HepG2 (cell line): ENCODE results near the gene FGD6. TPM values are rescaled to one million over a fixed set of nuclear protein-coding genes. Genes with fewer than 3 reads are reported as not detected.

Experiments
- ATAC-seq: fragments of 200-7000 bp; cut with Tn5 transposase; 3 replicates; pipeline ENCODE4 v1.9.1; 2020; ENCODE audit warnings: mild to moderate bottlenecking, moderate library complexity
- BruUV-seq: library from RNA; stranded (reverse); fragments of 400-500 nt; replicated peaks from 2 replicates; lab custom pipeline; 2021; lab: Mats Ljungman, UMichigan
- CTCF ChIA-PET: fragments of 300-600 bp; formaldehyde crosslinking; extraction: SDS; loops from one replicate; lab custom pipeline; 2021; ENCODE audit warnings: low total read pairs, inconsistent platforms, low intra/inter-chr PET ratio; lab: Yijun Ruan, JAX
- POLR2A ChIA-PET: fragments of 350-600 bp; sonication (Branson Sonifier 250); formaldehyde crosslinking; loops from one replicate; lab custom pipeline; 2020; ENCODE audit warnings: antibody characterized with exemption, inconsistent platforms; lab: Yijun Ruan, JAX
- DNase-seq: peaks from one replicate; pipeline ENCODE4 v3.0.0-alpha.2; 2015; ENCODE audit warnings: low spot score
- FAIRE-seq: peaks from 3 replicates; lab custom pipeline; 2011; peaks lifted over from hg19 to GRCh38; lab: Jason Lieb, UNC
- H2AFZ ChIP-seq: one replicate; pipeline ENCODE4 v1.6.1; 2011; ENCODE audit warnings: low read length, inconsistent platforms
- H3K27ac ChIP-seq: fragments of 300-600 bp; 3 replicates; pipeline ENCODE4 v1.8.0; 2011; ENCODE audit warnings: mixed run types, mild to moderate bottlenecking, mixed read lengths, low read length, inconsistent platforms; ENCODE audit not compliant: insufficient read depth; ENCODE audit errors: extremely low read length
- H3K27me3 ChIP-seq, 2 experiments: fragments of 200-600 bp in 1 of 2; 2 replicates in 1 of 2; 3 replicates in 1 of 2; pipeline versions ENCODE4 v1.6.0 to v1.8.0; 2011; ENCODE audit warnings: low read length in 2 of 2, mild to moderate bottlenecking in 2 of 2, moderate library complexity in 2 of 2, inconsistent platforms in 1 of 2; ENCODE audit not compliant: insufficient read depth in 2 of 2, control insufficient read depth in 1 of 2
- H3K36me3 ChIP-seq, 2 experiments: fragments of 200-600 bp in 1 of 2; replicated peaks in 1 of 2; 2 replicates in 1 of 2; 3 replicates in 1 of 2; pipeline versions ENCODE4 v1.5.1 to v1.8.0; 2011; ENCODE audit warnings: low read length in 2 of 2, inconsistent platforms in 1 of 2; ENCODE audit not compliant: insufficient read depth in 2 of 2, control insufficient read depth in 1 of 2
- H3K4me1 ChIP-seq: 2 replicates; pipeline ENCODE4 v1.5.1; 2012; ENCODE audit warnings: low read length, inconsistent platforms; ENCODE audit not compliant: insufficient read depth
- H3K4me2 ChIP-seq: 2 replicates; pipeline ENCODE4 v1.6.0; 2011; ENCODE audit warnings: low read depth, low read length, inconsistent platforms
- H3K4me3 ChIP-seq, 3 experiments: fragments of 200-600 bp in 1 of 3; sonication (generic), shearing (Covaris generic) in 1 of 3; replicated peaks in 1 of 3; 2 replicates each; pipeline ENCODE4 v1.5.1; 2011 to 2016; ENCODE audit warnings: low read length in 3 of 3, inconsistent platforms in 2 of 3, low read depth in 2 of 3, mild to moderate bottlenecking in 2 of 3, control low read depth in 1 of 3, mixed read lengths in 1 of 3; ENCODE audit not compliant: insufficient read depth in 1 of 3
- H3K79me2 ChIP-seq: one replicate; pipeline ENCODE4 v1.6.1; 2011; ENCODE audit warnings: low read length, inconsistent platforms; ENCODE audit not compliant: insufficient read depth
- H3K9ac ChIP-seq: 2 replicates; pipeline ENCODE4 v1.6.0; 2011; ENCODE audit warnings: mild to moderate bottlenecking, low read depth, low read length, inconsistent platforms; ENCODE audit not compliant: insufficient read depth
- H3K9me3 ChIP-seq: 2 replicates; pipeline ENCODE4 v1.5.1; 2012; ENCODE audit warnings: mild to moderate bottlenecking, low read length
- H4K20me1 ChIP-seq: 2 replicates; pipeline ENCODE4 v1.6.0; 2011; ENCODE audit warnings: inconsistent platforms, mild to moderate bottlenecking, low read length, moderate library complexity; ENCODE audit not compliant: insufficient read depth
- FOXJ3 ChIP-seq: sonication (generic); formaldehyde crosslinking; IDR thresholded peaks from 2 replicates; pipeline ENCODE4 v1.4.0; 2020; ENCODE audit warnings: missing genetic modification reagents, mild to moderate bottlenecking, borderline replicate concordance
- FOXO1 ChIP-seq: sonication (generic); formaldehyde crosslinking; IDR thresholded peaks from 2 replicates; pipeline ENCODE4 v1.4.0; 2020; ENCODE audit warnings: missing genetic modification reagents
- MAFF ChIP-seq: IDR thresholded peaks from 2 replicates; pipeline ENCODE4 v1.6.1; 2011; ENCODE audit warnings: low read depth, low read length, improper control_type of control experiment
- MAFK ChIP-seq, 2 experiments: IDR thresholded peaks in 1 of 2; conservative IDR thresholded peaks in 1 of 2; 2 replicates each; pipeline ENCODE4 v1.6.1; 2011; ENCODE audit warnings: improper control_type of control experiment in 2 of 2, low read length in 2 of 2
- ZGPAT ChIP-seq: IDR thresholded peaks from 2 replicates; pipeline ENCODE4 v1.6.1; 2016; ENCODE audit warnings: mild to moderate bottlenecking
- WGBS: methylation state at CpG from one replicate; pipeline ENCODE4 v1.1.6; 2017; ENCODE audit warnings: low lambda C conversion rate; 5-methylcytosine and 5-hydroxymethylcytosine counted together
- in situ Hi-C: cut with HindIII; loops from 2 replicates; pipeline ENCODE4 v1.10.0; 2017; ENCODE audit warnings: low pct_unique_long_range_greater_than_20kb; ENCODE audit not compliant: extremely low pct_ligation_motif_present
- intact Hi-C: fragments of 100-400 bp; cut with micrococcal nuclease; formaldehyde crosslinking; loops from one replicate; pipeline ENCODE4 v1.10.0; 2022; ENCODE audit not compliant: unreplicated experiment
- polyA plus RNA-seq, 8 experiments: library from polyadenylated mRNA; depleted of rRNA in 3 of 8; stranded (reverse) in 7 of 8; unstranded in 1 of 8; fragments of >200 nt; fragmentation: Illumina TruSeq in 4 of 8; extraction: Trizol in 4 of 8; gene quantifications; 2 replicates each; pipeline versions ENCODE4 v1.2.1 to v1.2.3, GENCODE V29; 2011 to 2016; ENCODE audit warnings: low read depth in 4 of 8, missing spikeins in 1 of 8, mixed read lengths in 1 of 8; ENCODE audit not compliant: insufficient read depth in 1 of 8
- total RNA-seq, 5 experiments: library from RNA; depleted of rRNA; stranded (reverse); fragments of >200 nt; fragmentation: Illumina TruSeq; extraction: Trizol; gene quantifications; 2 replicates each; pipeline ENCODE4 v1.2.3, GENCODE V29; 2016; ENCODE audit warnings: low read depth in 1 of 5

The FGD6 gene
- total and polyA plus RNA-seq, 2 of the 13 experiments (the other 11 are each of a cell fraction or from before 2014, with no cell fraction given) = 2.2 to 4.3 TPM

- ChIA-PET POLR2A (no interaction called here), CTCF (no interaction called here)
- Histone ChIP-seq H3K79me2 (no peaks in the 10 kb centered on the region), H3K4me3 (no peak overlapping the region), H2AFZ (no peak overlapping the region), H3K9me3 (no peaks in the 10 kb centered on the region), H3K4me2 (no peak overlapping the region), H3K9ac (no peak overlapping the region), H3K27me3 (no peaks in the 10 kb centered on the region), H4K20me1 (no peaks in the 10 kb centered on the region), H3K27ac (no peak overlapping the region), H3K4me1 (no peaks in the 10 kb centered on the region), H3K36me3 (peaks cover 12 to 45% of the 10 kb centered on the region in 2 experiments; a peak in 4 of 5 replicates)
- no peak for ATAC-seq
- in situ Hi-C loops (no loop called here), intact Hi-C loops (no loop called here)
- no TSS peak for BruUV-seq
- FAIRE-seq = no peak
- 77% methylated on average over 2 of the region's 2 CpGs for whole genome bisulfite sequencing
- peak; percentile 97 for TF ChIP-seq MAFF
- TF ChIP-seq MAFK (conservative IDR thresholded peaks at IDR 0.05 in 1 of 2, IDR thresholded peaks at IDR 0.05 in 1 of 2; ENCODE audit: low read length in 2 of 2) = peak; percentile 94 to 98
- no peak for TF ChIP-seq ZGPAT
- no peak for DNase-seq
Observed at GRCh38 chr12:95258803-95259202, 41.5 kb upstream of the FGD6 start.

- ChIA-PET CTCF (no interaction called here), POLR2A (no interaction called here)
- DNase-seq (no peak), FAIRE-seq (no peak), ATAC-seq (no peak)
- Histone ChIP-seq H3K27ac (no peak overlapping the region), H4K20me1 (no peaks in the 10 kb centered on the region), H3K9me3 (no peaks in the 10 kb centered on the region), H3K36me3 (peaks cover 11 to 42% of the 10 kb centered on the region in 2 experiments), H3K27me3 (no peaks in the 10 kb centered on the region), H2AFZ (no peak overlapping the region), H3K79me2 (no peaks in the 10 kb centered on the region), H3K4me2 (no peak overlapping the region), H3K4me3 (no peak overlapping the region), H3K4me1 (no peaks in the 10 kb centered on the region), H3K9ac (no peak overlapping the region)
- intact Hi-C loops = no loop called here
- no TSS peak for BruUV-seq
- in situ Hi-C loops = no loop called here
- TF ChIP-seq FOXJ3 (no peak), FOXO1 (CRISPR knock-in tag) (no peak)
- 100% methylated on average over 2 of the region's 2 CpGs for WGBS
Observed at GRCh38 chr12:95258151-95258550, 40.9 kb upstream of the FGD6 start.
